Keratinocyte (primary cell): Measurements from ENCODE around the gene SEC11A. TPM values are rescaled to one million over a fixed set of nuclear protein-coding genes. Genes with fewer than 3 reads are reported as not detected.

Experiments
- DNase-seq: peaks from one replicate; pipeline ENCODE4 v3.0.0-alpha.2; 2011; ENCODE audit warnings: low read depth, missing footprints, low spot score
- FAIRE-seq: peaks from 2 replicates; lab custom pipeline; 2011; peaks lifted over from hg19 to GRCh38; lab: Jason Lieb, UNC
- H2AFZ ChIP-seq: 2 replicates; pipeline ENCODE4 v1.6.0; 2012; ENCODE audit warnings: low read length, control low read depth, inconsistent platforms; ENCODE audit not compliant: control insufficient read depth
- H3K27ac ChIP-seq: 2 replicates; pipeline ENCODE4 v1.5.1; 2011; ENCODE audit warnings: low read length; ENCODE audit not compliant: control insufficient read depth, insufficient read depth
- H3K27me3 ChIP-seq: 3 replicates; pipeline ENCODE4 v1.6.0; 2011; ENCODE audit warnings: low read length; ENCODE audit not compliant: control insufficient read depth, insufficient read depth; ENCODE audit errors: extremely low read depth
- H3K36me3 ChIP-seq, 2 experiments: 2 replicates in 1 of 2; 3 replicates in 1 of 2; pipeline ENCODE4 v1.5.1; 2011; ENCODE audit warnings: low read length in 2 of 2, mild to moderate bottlenecking in 1 of 2; ENCODE audit not compliant: control insufficient read depth in 2 of 2, insufficient read depth in 2 of 2; ENCODE audit errors: extremely low read depth in 1 of 2
- H3K4me1 ChIP-seq: 3 replicates; pipeline ENCODE4 v1.5.1; 2011; ENCODE audit warnings: low read length; ENCODE audit not compliant: control insufficient read depth, insufficient read depth; ENCODE audit errors: extremely low read depth
- H3K4me2 ChIP-seq: 3 replicates; pipeline ENCODE4 v1.6.0; 2011; ENCODE audit warnings: low read depth, low read length; ENCODE audit not compliant: control insufficient read depth, insufficient read depth; ENCODE audit errors: extremely low read depth
- H3K4me3 ChIP-seq, 3 experiments: fragments of 200-600 bp in 1 of 3; sonication (generic) in 1 of 3; 2 replicates in 2 of 3; 3 replicates in 1 of 3; pipeline ENCODE4 v1.5.1; 2011 to 2016; ENCODE audit warnings: low read length in 3 of 3, mild to moderate bottlenecking in 3 of 3, control low read depth in 2 of 3, inconsistent platforms in 1 of 3, low read depth in 1 of 3, mixed read lengths in 1 of 3, mixed run types in 1 of 3, moderate library complexity in 1 of 3; ENCODE audit not compliant: control insufficient read depth in 2 of 3, insufficient read depth in 2 of 3; ENCODE audit errors: extremely low read depth in 1 of 3
- H3K79me2 ChIP-seq: 2 replicates; pipeline ENCODE4 v1.6.0; 2012; ENCODE audit warnings: low read length; ENCODE audit not compliant: control insufficient read depth, insufficient read depth
- H3K9ac ChIP-seq: 3 replicates; pipeline ENCODE4 v1.6.0; 2011; ENCODE audit warnings: low read length; ENCODE audit not compliant: control insufficient read depth, insufficient read depth; ENCODE audit errors: extremely low read depth
- H3K9me1 ChIP-seq: 3 replicates; pipeline ENCODE4 v1.6.0; 2011; ENCODE audit warnings: low read length; ENCODE audit not compliant: control insufficient read depth, insufficient read depth; ENCODE audit errors: extremely low read depth
- H3K9me3 ChIP-seq: 2 replicates; pipeline ENCODE4 v1.5.1; 2012; ENCODE audit warnings: low read depth, low read length; ENCODE audit not compliant: control insufficient read depth
- H4K20me1 ChIP-seq: 3 replicates; pipeline ENCODE4 v1.6.0; 2011; ENCODE audit warnings: low read length; ENCODE audit not compliant: control insufficient read depth, insufficient read depth; ENCODE audit errors: extremely low read depth
- CTCF ChIP-seq, 3 experiments: IDR thresholded peaks in 1 of 3; conservative IDR thresholded peaks in 1 of 3; optimal IDR thresholded peaks in 1 of 3; 2 replicates in 2 of 3; 3 replicates in 1 of 3; pipeline versions ENCODE3 to v1.5.1; 2011; ENCODE audit warnings: low read length in 3 of 3, mild to moderate bottlenecking in 3 of 3, moderate library complexity in 2 of 3, control low read depth in 1 of 3, inconsistent platforms in 1 of 3; ENCODE audit not compliant: insufficient read depth in 2 of 3; ENCODE audit errors: extremely low read depth in 1 of 3
- EZH2 ChIP-seq: IDR thresholded peaks from one replicate; pipeline ENCODE4 v1.6.1; 2012; ENCODE audit warnings: inconsistent platforms, mild to moderate bottlenecking, low read length, moderate library complexity
- dilution Hi-C: fragments of 300-500 bp; cut with MboI; formaldehyde crosslinking; loops from one replicate; pipeline ENCODE4 v1.7.0; 2020; ENCODE audit warnings: low sequenced_read_pairs; ENCODE audit not compliant: extremely low pct_ligation_motif_present
- polyA plus RNA-seq, 5 experiments: library from polyadenylated mRNA; depleted of rRNA in 3 of 5; stranded (reverse) in 3 of 5; stranded (forward) in 1 of 5; unstranded in 1 of 5; fragments of >200 nt; gene quantifications; 1 replicate in 1 of 5; 2 replicates in 3 of 5; 3 replicates in 1 of 5; pipeline versions ENCODE4 v1.2.1 to v1.2.3, GENCODE V29; 2011 to 2012; ENCODE audit warnings: missing spikeins in 2 of 5, low read depth in 1 of 5, low replicate concordance in 1 of 5

Gene SEC11A
- polyA plus RNA-seq, 1 donor (not counting 4 experiments of a cell fraction or from before 2014, with no cell fraction given) = 195 TPM

GRCh38 chr15:84656972-84657371, 59.0 kb downstream of the SEC11A start:
- no peak overlapping the region for H3K4me2 ChIP-seq
- TF ChIP-seq EZH2 (no peak), CTCF (optimal IDR thresholded peaks at IDR 0.05 in 1 of 3, IDR thresholded peaks at IDR 0.05 in 1 of 3, conservative IDR thresholded peaks at IDR 0.05 in 1 of 3; ENCODE audit: extremely low read depth in 1 of 3, insufficient read depth in 2 of 3, low read length in 3 of 3) (no peak)
- H3K9ac ChIP-seq = no peak overlapping the region
- peaks cover 28% of the 10 kb centered on the region for H3K4me1 ChIP-seq
- no peak overlapping the region for H2AFZ ChIP-seq
- FAIRE-seq (no peak), DNase-seq (no peak)
- H3K36me3 ChIP-seq = peaks cover 0 to 5% of the 10 kb centered on the region in 2 experiments
- peaks cover 19% of the 10 kb centered on the region for H3K79me2 ChIP-seq
- no peaks in the 10 kb centered on the region for H3K9me1 ChIP-seq
- no peaks in the 10 kb centered on the region for H3K9me3 ChIP-seq
- dilution Hi-C loops = no loop called here
- H3K4me3 ChIP-seq = no peak overlapping the region
- no peaks in the 10 kb centered on the region for H4K20me1 ChIP-seq
- H3K27me3 ChIP-seq = no peaks in the 10 kb centered on the region
- no peak overlapping the region for H3K27ac ChIP-seq

GRCh38 chr15:84654689-84655453, 61.1 kb downstream of the SEC11A start:
- Histone ChIP-seq H3K79me2 (peaks cover 23% of the 10 kb centered on the region), H3K9me1 (no peaks in the 10 kb centered on the region), H3K27ac (peak overlapping the region; percentile 89), H3K27me3 (no peaks in the 10 kb centered on the region), H3K4me3 (peak overlapping the region; percentile 85 to 98 (median 95)), H3K9ac (peak overlapping the region; percentile 94), H3K9me3 (no peaks in the 10 kb centered on the region), H2AFZ (peak overlapping the region; percentile 91), H4K20me1 (no peaks in the 10 kb centered on the region), H3K36me3 (peaks cover 6 to 7% of the 10 kb centered on the region in 2 experiments), H3K4me2 (peak overlapping the region; percentile 67), H3K4me1 (peaks cover 28% of the 10 kb centered on the region)
- no peak for FAIRE-seq
- no peak for DNase-seq
- dilution Hi-C loops = no loop called here
- TF ChIP-seq CTCF (optimal IDR thresholded peaks at IDR 0.05 in 1 of 3, IDR thresholded peaks at IDR 0.05 in 1 of 3, conservative IDR thresholded peaks at IDR 0.05 in 1 of 3; ENCODE audit: extremely low read depth in 1 of 3, insufficient read depth in 2 of 3, low read length in 3 of 3) = peak; percentile 60 to 89 (median 72)
- no peak for TF ChIP-seq EZH2
